SK-N-SH treated with all-trans-retinoic acid at 6 μM for 48 hours (cell line): ENCODE results near the gene RPS4Y2.

Experiments used
- ATAC-seq: fragments of 200-7000 bp; cut with Tn5 transposase; 3 replicates; pipeline ENCODE4 v1.9.1; 2020; ENCODE audit warnings: mild to moderate bottlenecking, moderate library complexity
- ARNTL ChIP-seq: fragments of 450-650 bp; formaldehyde crosslinking; IDR thresholded peaks from 2 replicates; pipeline ENCODE4 v1.5.0; 2020; ENCODE audit warnings: low read depth, mild to moderate bottlenecking, moderate library complexity, borderline replicate concordance
- BACH2 ChIP-seq: fragments of 250-450 bp; sonication (Bioruptor Pico); IDR thresholded peaks from 2 replicates; pipeline ENCODE4 v1.9.0; 2021; ENCODE audit warnings: mild to moderate bottlenecking, borderline replicate concordance
- ESRRG ChIP-seq: fragments of 250-450 bp; sonication (Bioruptor Pico); IDR thresholded peaks from 2 replicates; pipeline ENCODE4 v1.6.1; 2021; ENCODE audit warnings: mild to moderate bottlenecking
- GLIS3 ChIP-seq: fragments of 250-450 bp; sonication (Bioruptor Pico); IDR thresholded peaks from 2 replicates; pipeline ENCODE4 v1.5.0; 2020; ENCODE audit warnings: mild to moderate bottlenecking, moderate library complexity
- ISL1 ChIP-seq: fragments of 250-450 bp; sonication (Bioruptor Pico); IDR thresholded peaks from 2 replicates; pipeline ENCODE4 v2.1.2; 2022; ENCODE audit warnings: mild to moderate bottlenecking, moderate library complexity
- OSR1 ChIP-seq: fragments of 250-450 bp; sonication (Bioruptor Pico); IDR thresholded peaks from 2 replicates; pipeline ENCODE4 v1.8.0; 2022; ENCODE audit warnings: moderate library complexity, mild to moderate bottlenecking, inconsistent platforms
- RARB ChIP-seq: fragments of 250-450 bp; sonication (Bioruptor Pico); IDR thresholded peaks from 2 replicates; pipeline ENCODE4 v1.8.0; 2021; ENCODE audit warnings: mild to moderate bottlenecking, moderate library complexity
- TCF4 ChIP-seq: fragments of 250-450 bp; sonication (Bioruptor Pico); IDR thresholded peaks from 2 replicates; pipeline ENCODE4 v1.8.0; 2021; ENCODE audit warnings: mild to moderate bottlenecking, moderate library complexity, borderline replicate concordance
- ZC3H10 ChIP-seq: fragments of 250-450 bp; sonication (Bioruptor Pico); IDR thresholded peaks from 2 replicates; pipeline ENCODE4 v1.5.1; 2021; ENCODE audit warnings: mild to moderate bottlenecking, moderate library complexity
- ZFP3 ChIP-seq: fragments of 250-450 bp; sonication (Bioruptor Pico); IDR thresholded peaks from 2 replicates; pipeline ENCODE4 v1.5.0; 2020; ENCODE audit warnings: mild to moderate bottlenecking, moderate library complexity
- ZFP30 ChIP-seq: fragments of 450-650 bp; formaldehyde crosslinking; IDR thresholded peaks from 2 replicates; pipeline ENCODE4 v1.5.0; 2022; ENCODE audit warnings: mild to moderate bottlenecking, moderate library complexity
- ZNF565 ChIP-seq: fragments of 450-650 bp; formaldehyde crosslinking; conservative IDR thresholded peaks from 2 replicates; pipeline ENCODE4 v1.5.0; 2020; ENCODE audit warnings: low read depth, mild to moderate bottlenecking, moderate library complexity
- ZNF70 ChIP-seq: fragments of 450-650 bp; formaldehyde crosslinking; IDR thresholded peaks from 2 replicates; pipeline ENCODE4 v1.5.0; 2020; ENCODE audit warnings: mild to moderate bottlenecking, moderate library complexity
- TF ChIP-seq, protein P1 (sequence below): fragments of 250-450 bp; sonication (Bioruptor Pico); IDR thresholded peaks from 2 replicates; pipeline ENCODE4 v1.5.1; 2020; ENCODE audit warnings: low read depth, mild to moderate bottlenecking, moderate library complexity
- TF ChIP-seq, protein P2 (sequence below): fragments of 250-450 bp; sonication (Bioruptor Pico); IDR thresholded peaks from 2 replicates; pipeline ENCODE4 v1.8.0; 2020; ENCODE audit warnings: mild to moderate bottlenecking, moderate library complexity, borderline replicate concordance
- TF ChIP-seq, protein P3 (sequence below): fragments of 250-450 bp; sonication (Bioruptor Pico); IDR thresholded peaks from 2 replicates; pipeline ENCODE4 v1.5.1; 2021; ENCODE audit warnings: mild to moderate bottlenecking, moderate library complexity
- TF ChIP-seq, protein P4 (sequence below): fragments of 250-450 bp; sonication (Bioruptor Pico); IDR thresholded peaks from 2 replicates; pipeline ENCODE4 v1.5.0; 2020; ENCODE audit warnings: mild to moderate bottlenecking, moderate library complexity
- TF ChIP-seq, protein P5 (sequence below): fragments of 250-450 bp; sonication (Bioruptor Pico); IDR thresholded peaks from 2 replicates; pipeline ENCODE4 v1.8.0; 2021; ENCODE audit warnings: low read depth, mild to moderate bottlenecking, moderate library complexity, borderline replicate concordance

The RPS4Y2 gene

DNA sequence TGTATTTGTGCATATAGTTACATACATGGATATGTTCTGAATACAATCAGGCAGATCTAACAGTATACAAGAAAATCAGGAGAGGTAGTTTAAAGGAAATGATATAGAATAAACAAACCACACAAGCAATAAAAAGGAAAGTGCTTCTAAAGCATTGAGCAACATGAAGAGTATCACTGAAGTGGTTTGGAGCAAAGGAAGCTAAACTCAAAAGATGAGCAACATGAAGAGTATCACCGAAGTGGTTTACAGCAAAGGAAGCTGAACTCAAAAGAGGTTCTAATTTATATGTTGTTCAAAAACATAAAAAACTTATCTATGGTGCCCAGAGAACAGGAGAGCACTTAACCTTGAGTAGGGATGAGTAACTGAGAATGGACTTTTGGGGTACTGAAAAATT lies 29.1 kb downstream of the RPS4Y2 start:
- no peak for TF ChIP-seq ZFP30 (CRISPR knock-in tag)
- no peak for TF ChIP-seq ARNTL
- TF ChIP-seq ISL1 (CRISPR knock-in tag): no peak
- no peak for TF ChIP-seq ESRRG (CRISPR knock-in tag)
- TF ChIP-seq ZNF565 (CRISPR knock-in tag): no peak
- no peak for TF ChIP-seq BACH2 (CRISPR knock-in tag)
- TF ChIP-seq TCF4 (CRISPR knock-in tag): no peak
- TF ChIP-seq, protein P1, sequence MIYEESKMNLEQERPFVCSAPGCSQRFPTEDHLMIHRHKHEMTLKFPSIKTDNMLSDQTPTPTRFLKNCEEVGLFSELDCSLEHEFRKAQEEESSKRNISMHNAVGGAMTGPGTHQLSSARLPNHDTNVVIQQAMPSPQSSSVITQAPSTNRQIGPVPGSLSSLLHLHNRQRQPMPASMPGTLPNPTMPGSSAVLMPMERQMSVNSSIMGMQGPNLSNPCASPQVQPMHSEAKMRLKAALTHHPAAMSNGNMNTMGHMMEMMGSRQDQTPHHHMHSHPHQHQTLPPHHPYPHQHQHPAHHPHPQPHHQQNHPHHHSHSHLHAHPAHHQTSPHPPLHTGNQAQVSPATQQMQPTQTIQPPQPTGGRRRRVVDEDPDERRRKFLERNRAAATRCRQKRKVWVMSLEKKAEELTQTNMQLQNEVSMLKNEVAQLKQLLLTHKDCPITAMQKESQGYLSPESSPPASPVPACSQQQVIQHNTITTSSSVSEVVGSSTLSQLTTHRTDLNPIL (CRISPR knock-in tag): no peak
- TF ChIP-seq, protein P2, sequence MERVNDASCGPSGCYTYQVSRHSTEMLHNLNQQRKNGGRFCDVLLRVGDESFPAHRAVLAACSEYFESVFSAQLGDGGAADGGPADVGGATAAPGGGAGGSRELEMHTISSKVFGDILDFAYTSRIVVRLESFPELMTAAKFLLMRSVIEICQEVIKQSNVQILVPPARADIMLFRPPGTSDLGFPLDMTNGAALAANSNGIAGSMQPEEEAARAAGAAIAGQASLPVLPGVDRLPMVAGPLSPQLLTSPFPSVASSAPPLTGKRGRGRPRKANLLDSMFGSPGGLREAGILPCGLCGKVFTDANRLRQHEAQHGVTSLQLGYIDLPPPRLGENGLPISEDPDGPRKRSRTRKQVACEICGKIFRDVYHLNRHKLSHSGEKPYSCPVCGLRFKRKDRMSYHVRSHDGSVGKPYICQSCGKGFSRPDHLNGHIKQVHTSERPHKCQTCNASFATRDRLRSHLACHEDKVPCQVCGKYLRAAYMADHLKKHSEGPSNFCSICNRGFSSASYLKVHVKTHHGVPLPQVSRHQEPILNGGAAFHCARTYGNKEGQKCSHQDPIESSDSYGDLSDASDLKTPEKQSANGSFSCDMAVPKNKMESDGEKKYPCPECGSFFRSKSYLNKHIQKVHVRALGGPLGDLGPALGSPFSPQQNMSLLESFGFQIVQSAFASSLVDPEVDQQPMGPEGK (CRISPR knock-in tag): no peak
- TF ChIP-seq, protein P3, sequence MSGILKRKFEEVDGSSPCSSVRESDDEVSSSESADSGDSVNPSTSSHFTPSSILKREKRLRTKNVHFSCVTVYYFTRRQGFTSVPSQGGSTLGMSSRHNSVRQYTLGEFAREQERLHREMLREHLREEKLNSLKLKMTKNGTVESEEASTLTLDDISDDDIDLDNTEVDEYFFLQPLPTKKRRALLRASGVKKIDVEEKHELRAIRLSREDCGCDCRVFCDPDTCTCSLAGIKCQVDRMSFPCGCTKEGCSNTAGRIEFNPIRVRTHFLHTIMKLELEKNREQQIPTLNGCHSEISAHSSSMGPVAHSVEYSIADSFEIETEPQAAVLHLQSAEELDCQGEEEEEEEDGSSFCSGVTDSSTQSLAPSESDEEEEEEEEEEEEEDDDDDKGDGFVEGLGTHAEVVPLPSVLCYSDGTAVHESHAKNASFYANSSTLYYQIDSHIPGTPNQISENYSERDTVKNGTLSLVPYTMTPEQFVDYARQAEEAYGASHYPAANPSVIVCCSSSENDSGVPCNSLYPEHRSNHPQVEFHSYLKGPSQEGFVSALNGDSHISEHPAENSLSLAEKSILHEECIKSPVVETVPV (CRISPR knock-in tag): no peak
- no peak for ATAC-seq

DNA sequence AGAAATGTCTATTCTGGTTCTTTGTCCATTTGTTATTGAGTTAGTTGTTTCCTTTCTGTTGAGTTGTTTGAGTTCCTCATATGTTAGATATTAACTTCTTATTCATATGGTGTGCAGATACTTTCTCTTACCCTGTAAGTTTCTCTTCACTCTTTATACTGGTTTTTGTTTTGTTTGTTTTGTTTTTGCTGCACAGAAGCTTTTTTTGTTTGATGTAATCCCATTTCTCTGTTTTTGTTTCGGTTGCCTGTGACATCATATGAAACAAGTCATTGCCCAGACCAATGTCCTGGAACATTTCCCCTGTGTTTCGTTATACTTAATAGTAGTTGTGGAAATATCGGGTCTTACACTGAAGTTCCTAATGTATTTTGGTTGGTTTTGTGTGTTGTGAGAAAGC lies 31.2 kb downstream of the RPS4Y2 start:
- ATAC-seq: no peak
- TF ChIP-seq, protein P4, sequence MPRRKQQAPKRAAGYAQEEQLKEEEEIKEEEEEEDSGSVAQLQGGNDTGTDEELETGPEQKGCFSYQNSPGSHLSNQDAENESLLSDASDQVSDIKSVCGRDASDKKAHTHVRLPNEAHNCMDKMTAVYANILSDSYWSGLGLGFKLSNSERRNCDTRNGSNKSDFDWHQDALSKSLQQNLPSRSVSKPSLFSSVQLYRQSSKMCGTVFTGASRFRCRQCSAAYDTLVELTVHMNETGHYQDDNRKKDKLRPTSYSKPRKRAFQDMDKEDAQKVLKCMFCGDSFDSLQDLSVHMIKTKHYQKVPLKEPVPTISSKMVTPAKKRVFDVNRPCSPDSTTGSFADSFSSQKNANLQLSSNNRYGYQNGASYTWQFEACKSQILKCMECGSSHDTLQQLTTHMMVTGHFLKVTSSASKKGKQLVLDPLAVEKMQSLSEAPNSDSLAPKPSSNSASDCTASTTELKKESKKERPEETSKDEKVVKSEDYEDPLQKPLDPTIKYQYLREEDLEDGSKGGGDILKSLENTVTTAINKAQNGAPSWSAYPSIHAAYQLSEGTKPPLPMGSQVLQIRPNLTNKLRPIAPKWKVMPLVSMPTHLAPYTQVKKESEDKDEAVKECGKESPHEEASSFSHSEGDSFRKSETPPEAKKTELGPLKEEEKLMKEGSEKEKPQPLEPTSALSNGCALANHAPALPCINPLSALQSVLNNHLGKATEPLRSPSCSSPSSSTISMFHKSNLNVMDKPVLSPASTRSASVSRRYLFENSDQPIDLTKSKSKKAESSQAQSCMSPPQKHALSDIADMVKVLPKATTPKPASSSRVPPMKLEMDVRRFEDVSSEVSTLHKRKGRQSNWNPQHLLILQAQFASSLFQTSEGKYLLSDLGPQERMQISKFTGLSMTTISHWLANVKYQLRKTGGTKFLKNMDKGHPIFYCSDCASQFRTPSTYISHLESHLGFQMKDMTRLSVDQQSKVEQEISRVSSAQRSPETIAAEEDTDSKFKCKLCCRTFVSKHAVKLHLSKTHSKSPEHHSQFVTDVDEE (CRISPR knock-in tag): no peak
- TF ChIP-seq ZNF565 (CRISPR knock-in tag) (no peak), ZNF70 (CRISPR knock-in tag) (no peak), ZFP3 (CRISPR knock-in tag) (no peak), ZFP30 (CRISPR knock-in tag) (no peak), ESRRG (CRISPR knock-in tag) (no peak), ARNTL (no peak), BACH2 (CRISPR knock-in tag) (no peak), ISL1 (CRISPR knock-in tag) (no peak), GLIS3 (no peak), OSR1 (CRISPR knock-in tag) (no peak), RARB (no peak), ZC3H10 (no peak)
- TF ChIP-seq, protein P5, sequence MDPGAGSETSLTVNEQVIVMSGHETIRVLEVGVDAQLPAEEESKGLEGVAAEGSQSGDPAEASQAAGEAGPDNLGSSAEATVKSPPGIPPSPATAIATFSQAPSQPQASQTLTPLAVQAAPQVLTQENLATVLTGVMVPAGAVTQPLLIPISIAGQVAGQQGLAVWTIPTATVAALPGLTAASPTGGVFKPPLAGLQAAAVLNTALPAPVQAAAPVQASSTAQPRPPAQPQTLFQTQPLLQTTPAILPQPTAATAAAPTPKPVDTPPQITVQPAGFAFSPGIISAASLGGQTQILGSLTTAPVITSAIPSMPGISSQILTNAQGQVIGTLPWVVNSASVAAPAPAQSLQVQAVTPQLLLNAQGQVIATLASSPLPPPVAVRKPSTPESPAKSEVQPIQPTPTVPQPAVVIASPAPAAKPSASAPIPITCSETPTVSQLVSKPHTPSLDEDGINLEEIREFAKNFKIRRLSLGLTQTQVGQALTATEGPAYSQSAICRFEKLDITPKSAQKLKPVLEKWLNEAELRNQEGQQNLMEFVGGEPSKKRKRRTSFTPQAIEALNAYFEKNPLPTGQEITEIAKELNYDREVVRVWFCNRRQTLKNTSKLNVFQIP (CRISPR knock-in tag): no peak
- TF ChIP-seq, protein P2 (CRISPR knock-in tag): no peak
- TF ChIP-seq, protein P3 (CRISPR knock-in tag): no peak
- TF ChIP-seq, protein P1 (CRISPR knock-in tag): no peak
